Body of pancreas (tissue), 4 donors: ENCODE data around the gene MAP3K5.

Experiments
- CTCF ChIP-seq, 7 experiments: fragments of 450-650 bp in 4 of 7; fragments of 200-600 bp in 3 of 7; sonication (generic) in 3 of 7; IDR thresholded peaks; one replicate each; pipeline ENCODE4 v1.5.1; 2016 to 2019; ENCODE audit warnings: antibody characterized with exemption in 7 of 7
- POLR2A ChIP-seq, 3 donors: fragments of 450-650 bp; IDR thresholded peaks; one replicate each; pipeline ENCODE4 v1.6.1; 2016; ENCODE audit warnings: antibody characterized with exemption in 3 of 3, mild to moderate bottlenecking in 2 of 3

GRCh38 chr6:136517002-136517401 lies 275.3 kb downstream of the MAP3K5 start:
- TF ChIP-seq POLR2A (IDR thresholded peaks at IDR 0.05) (no peak), CTCF (IDR thresholded peaks at IDR 0.05) (no peak)
